GM19455 (cell line): ENCODE data around the gene SEMA6C.
"Not testable (repeated sequence)": the region's sequence is repeated elsewhere in the genome, so short reads cannot be mapped to it uniquely, and the experiment has no call there.

Source experiments
- ATAC-seq: cut with Tn5 transposase; IDR thresholded peaks from one replicate; pipeline ENCODE4 v1.9.1; 2021; ENCODE audit not compliant: unreplicated experiment

SEMA6C gene

DNA sequence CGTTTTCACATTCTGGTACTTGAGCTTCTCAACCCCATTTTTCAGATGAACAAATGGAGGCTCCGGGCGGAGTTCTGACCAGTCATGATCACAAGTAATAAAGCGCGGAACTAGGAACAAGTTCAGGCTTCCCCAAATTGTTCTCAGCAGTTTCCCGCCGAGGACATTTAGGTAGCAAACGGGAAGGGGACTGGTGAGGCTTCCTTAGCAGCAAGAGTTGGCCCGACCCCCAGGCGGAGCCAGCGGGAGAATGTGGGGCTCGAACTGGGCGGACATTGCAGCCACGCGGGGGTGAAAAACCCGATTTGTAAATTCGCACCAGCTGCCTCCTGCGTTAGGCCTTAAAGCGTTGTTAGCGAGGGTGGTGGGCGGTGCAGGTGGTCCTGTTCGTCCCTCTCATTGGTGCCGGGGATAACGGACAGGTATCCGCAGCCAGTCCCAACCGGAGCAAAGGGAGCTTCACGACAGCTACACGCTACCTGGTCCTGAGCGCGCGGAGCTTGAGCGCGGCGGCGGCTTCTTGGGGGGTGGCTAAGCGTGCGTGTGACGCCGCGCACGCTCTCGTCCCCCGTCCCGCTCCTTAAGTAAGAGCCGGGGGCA, 15.3 kb downstream of the SEMA6C start:
- ATAC-seq = no peak

DNA sequence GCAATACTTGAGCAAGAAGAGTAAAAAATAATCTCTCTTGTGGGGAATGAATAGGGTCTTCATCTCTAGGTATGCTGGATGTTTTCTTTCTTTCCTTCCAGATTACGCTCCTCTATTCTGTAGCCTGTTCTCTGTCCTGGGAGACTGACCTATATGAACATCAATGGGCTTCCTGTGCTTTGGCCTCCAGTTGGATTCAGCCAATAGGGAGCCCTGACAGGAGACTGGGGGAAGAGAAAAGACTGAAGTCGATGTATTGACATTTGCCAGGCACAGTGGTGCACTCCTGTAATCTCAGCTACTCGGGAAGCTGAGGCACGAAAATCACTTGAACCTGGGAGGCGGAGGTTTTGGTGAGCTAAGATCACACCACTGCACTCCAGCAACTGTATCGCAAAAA, 17.6 kb downstream of the SEMA6C start:
- no peak for ATAC-seq

DNA sequence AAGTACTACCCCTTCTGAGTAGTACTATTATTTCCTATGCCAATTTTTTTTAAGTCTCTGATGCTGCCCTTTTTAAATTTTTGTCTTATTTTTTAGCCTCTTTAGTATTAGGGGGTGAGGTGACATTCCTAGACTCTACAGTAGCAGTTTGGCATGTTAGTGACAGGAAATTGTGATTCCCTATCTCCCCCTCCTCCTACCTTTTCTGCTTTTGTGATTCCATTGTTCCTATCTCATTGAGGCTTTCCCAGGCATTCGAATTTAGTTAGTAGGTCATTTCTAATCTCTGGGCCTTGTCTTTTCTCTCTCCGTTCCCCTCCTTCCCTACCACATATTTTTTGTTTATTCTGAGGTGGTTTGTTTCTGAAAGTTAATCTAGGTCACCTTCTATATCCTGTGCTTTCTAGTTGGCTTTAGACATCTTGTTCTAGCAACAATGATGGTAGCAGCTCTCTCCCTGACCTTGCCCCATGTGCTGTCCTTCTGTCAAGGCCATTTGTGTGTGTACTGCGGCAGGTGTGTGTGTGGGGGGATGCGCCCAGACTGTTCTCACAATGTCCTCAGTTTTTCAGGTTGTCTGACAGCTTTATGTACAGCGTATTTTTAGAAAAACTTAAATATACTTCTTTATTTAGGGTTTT, 21.5 kb downstream of the SEMA6C start:
- ATAC-seq = no peak

DNA sequence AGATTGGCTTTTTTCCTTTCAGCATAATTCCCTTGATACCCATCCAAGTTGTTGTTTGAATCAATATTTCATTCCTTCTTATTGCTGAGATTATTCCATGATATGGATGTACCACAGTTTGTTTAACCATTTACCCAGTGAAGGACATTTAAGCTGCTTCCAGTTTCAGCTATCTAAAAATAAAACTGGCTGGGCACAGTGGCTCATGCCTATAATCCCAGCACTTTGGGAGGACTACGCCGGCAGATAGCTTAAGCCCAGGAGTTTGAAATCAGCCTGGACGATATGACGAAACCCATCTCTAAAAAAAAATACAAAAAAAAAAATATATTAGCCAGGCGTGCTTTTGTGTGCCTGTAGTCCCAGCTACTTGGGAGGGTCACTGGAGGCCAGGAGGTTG, 32.6 kb downstream of the SEMA6C start:
- ATAC-seq = no peak

DNA sequence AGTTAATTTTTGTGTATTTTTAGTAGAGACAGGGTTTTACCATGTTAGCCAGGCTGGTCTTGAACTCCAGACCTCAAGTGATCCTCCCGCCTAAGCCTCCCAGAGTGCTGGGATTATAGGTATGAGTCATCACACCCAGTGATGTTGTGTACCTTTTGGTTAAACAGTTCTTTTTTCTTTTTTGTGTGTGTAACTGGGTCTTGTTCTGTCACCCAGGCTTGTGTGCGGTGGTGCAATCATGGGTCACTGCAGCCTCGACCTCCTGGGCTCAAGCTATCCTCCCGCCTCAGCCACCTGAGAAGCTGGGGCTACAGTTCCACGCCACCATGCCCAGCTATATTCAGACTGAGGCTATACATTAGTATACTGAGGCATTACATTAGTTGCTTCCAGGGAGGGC, 38.1 kb downstream of the SEMA6C start:
- ATAC-seq = no peak

DNA sequence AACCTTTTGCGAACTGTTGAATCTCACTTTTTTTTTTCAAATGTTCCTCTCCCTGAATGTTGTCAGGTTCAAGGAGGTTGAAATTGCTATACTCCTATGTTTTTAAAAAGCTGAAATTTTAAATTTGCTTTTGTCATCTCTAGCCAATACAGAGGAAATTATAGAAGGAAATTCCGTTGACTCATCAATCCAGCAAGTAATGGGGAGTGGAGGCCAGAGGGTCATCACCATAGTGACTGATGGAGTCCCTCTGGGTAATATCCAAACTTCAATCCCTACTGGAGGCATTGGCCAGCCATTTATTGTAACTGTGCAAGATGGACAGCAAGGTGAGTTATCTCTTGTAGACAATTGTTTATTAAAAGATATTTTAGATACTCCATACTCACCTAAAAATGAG, 39.5 kb downstream of the SEMA6C start:
- ATAC-seq = no peak

DNA sequence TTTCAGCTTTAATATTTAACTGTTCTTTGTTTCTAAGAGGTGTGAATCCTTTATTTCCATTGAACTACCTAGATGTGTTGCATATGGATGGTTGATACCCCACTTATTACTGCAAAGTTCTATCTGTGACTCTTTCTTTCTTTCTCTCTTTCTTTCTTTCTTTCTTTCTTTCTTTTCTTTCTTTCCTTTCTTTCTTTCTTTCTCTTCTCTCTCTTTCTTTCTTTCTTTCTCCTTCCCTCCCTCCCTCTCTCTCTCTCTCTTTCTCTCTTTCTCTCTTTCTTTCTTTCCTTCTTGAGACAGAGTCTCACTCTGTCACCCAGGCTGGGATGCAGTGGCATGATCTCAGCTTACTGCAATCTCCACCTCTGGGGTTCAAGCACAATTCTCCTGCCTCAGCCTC, 41.8 kb downstream of the SEMA6C start:
- ATAC-seq = no peak

DNA sequence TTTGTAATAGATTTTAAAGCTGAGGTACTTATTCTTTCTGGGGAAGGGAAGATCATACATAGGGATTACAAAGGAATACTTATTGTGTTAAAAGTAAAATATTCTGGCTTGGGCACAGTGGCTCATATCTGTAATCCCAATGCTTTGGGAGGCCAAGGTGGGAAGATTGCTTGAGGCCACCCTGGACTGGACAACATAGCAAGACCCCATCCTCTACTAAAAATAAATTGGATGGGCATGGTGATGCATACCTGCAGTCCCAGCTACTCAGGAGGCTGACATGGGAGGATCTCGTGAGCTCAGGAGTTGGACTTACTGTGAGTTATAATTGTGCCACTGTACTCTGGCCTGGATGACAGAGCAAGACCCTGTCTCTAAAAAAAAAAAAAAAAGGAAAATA, 48.3 kb downstream of the SEMA6C start:
- no peak for ATAC-seq

DNA sequence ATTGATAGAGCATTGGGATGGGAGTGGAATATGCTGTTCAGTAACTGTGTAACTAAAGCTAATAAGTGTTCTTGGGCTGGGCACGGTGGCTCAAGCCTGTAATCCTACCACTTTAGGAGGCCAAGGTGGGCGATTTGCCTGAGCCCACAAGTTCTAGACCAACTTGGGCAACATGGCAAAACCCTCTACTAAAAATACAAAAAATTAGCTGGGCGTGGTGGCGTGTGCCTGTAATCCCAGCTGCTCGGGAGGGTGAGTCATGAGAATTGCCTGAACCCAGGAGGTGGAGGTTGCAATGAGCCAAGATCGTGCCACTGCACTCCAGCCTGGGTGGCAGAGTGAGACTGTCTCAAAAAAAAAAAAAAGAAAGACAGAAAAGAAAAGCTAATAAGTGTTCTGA, 49.0 kb downstream of the SEMA6C start:
- not testable (repeated sequence) for ATAC-seq

DNA sequence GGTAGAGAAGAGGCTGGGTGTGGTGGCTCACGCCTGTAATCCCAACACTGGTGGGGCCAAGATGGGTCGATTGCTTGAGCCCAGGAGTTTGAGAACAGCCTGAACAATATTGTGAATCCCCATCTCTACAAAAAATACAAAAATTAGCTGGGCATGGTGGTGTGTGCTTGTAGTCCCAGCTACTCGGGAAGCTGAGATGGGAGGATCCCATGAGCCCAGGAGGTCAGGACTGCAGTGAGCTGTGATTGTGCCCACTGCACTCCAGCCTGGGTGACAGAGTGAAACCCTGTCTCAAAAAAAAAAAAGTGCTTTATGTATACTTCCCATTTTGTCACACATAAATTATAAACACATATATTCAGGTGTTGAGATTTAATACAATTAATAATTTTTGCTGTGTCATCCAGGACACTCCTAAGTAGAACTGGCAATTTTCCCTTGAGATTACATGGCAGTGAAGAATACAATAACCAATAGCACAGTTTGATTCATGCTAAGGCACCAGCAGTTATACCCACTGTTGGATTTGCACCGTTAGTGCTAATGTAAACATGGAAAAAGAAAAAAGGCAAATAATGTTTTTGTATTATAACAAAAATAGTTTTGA, 60.4 kb downstream of the SEMA6C start:
- ATAC-seq = no peak
